Measurements from ENCODE around the gene CHRNE.

GRCh38 chr17:4854111-4854681 is 48.7 kb downstream of the CHRNE start:
- TF ChIP-seq EZH2phosphoT487 (IDR thresholded peaks at IDR 0.05; ENCODE audit: unreplicated experiment) (no peak), POLR2AphosphoS5 (IDR thresholded peaks at IDR 0.05; ENCODE audit: low read depth) (no peak), EZH2 (IDR thresholded peaks at IDR 0.05; ENCODE audit: low read depth, unreplicated experiment) (no peak)
- TF ChIP-seq, protein P1, sequence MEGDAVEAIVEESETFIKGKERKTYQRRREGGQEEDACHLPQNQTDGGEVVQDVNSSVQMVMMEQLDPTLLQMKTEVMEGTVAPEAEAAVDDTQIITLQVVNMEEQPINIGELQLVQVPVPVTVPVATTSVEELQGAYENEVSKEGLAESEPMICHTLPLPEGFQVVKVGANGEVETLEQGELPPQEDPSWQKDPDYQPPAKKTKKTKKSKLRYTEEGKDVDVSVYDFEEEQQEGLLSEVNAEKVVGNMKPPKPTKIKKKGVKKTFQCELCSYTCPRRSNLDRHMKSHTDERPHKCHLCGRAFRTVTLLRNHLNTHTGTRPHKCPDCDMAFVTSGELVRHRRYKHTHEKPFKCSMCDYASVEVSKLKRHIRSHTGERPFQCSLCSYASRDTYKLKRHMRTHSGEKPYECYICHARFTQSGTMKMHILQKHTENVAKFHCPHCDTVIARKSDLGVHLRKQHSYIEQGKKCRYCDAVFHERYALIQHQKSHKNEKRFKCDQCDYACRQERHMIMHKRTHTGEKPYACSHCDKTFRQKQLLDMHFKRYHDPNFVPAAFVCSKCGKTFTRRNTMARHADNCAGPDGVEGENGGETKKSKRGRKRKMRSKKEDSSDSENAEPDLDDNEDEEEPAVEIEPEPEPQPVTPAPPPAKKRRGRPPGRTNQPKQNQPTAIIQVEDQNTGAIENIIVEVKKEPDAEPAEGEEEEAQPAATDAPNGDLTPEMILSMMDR (conservative IDR thresholded peaks at IDR 0.05; ENCODE audit: low read depth in 2 of 2): no peak
